ENCODE measurements around the gene CD200R1L. TPM values are rescaled to one million over a fixed set of nuclear protein-coding genes. Genes with fewer than 3 reads are reported as not detected.
"Not testable (repeated sequence)": the region's sequence is repeated elsewhere in the genome, so short reads cannot be mapped to it uniquely, and the experiment has no call there.

Gene CD200R1L
- total RNA-seq, 4 donors from 2014 or later = not detected

- no peak for DNase-seq (ENCODE audit: low spot score in 2 of 2)
- H3K4me1 ChIP-seq = no peaks in the 10 kb centered on the region
- H3K27ac ChIP-seq = no peak overlapping the region
- H3K27me3 ChIP-seq = no peaks in the 10 kb centered on the region
- no peaks in the 10 kb centered on the region for H3K9me3 ChIP-seq
- TF ChIP-seq, protein P1, sequence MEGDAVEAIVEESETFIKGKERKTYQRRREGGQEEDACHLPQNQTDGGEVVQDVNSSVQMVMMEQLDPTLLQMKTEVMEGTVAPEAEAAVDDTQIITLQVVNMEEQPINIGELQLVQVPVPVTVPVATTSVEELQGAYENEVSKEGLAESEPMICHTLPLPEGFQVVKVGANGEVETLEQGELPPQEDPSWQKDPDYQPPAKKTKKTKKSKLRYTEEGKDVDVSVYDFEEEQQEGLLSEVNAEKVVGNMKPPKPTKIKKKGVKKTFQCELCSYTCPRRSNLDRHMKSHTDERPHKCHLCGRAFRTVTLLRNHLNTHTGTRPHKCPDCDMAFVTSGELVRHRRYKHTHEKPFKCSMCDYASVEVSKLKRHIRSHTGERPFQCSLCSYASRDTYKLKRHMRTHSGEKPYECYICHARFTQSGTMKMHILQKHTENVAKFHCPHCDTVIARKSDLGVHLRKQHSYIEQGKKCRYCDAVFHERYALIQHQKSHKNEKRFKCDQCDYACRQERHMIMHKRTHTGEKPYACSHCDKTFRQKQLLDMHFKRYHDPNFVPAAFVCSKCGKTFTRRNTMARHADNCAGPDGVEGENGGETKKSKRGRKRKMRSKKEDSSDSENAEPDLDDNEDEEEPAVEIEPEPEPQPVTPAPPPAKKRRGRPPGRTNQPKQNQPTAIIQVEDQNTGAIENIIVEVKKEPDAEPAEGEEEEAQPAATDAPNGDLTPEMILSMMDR (IDR thresholded peaks at IDR 0.05) = no peak
- TF ChIP-seq EP300 (IDR thresholded peaks at IDR 0.05) (no peak), POLR2AphosphoS5 (IDR thresholded peaks at IDR 0.05) (no peak), POLR2A (IDR thresholded peaks at IDR 0.05) (no peak)
- WGBS = 61% methylated on average over 2 of the region's 2 CpGs
- H3K4me3 ChIP-seq = no peak overlapping the region
- H3K36me3 ChIP-seq = no peaks in the 10 kb centered on the region
These were observed 19.1 kb upstream of the CD200R1L start for GRCh38 chr3:112865757-112866156.

DNA sequence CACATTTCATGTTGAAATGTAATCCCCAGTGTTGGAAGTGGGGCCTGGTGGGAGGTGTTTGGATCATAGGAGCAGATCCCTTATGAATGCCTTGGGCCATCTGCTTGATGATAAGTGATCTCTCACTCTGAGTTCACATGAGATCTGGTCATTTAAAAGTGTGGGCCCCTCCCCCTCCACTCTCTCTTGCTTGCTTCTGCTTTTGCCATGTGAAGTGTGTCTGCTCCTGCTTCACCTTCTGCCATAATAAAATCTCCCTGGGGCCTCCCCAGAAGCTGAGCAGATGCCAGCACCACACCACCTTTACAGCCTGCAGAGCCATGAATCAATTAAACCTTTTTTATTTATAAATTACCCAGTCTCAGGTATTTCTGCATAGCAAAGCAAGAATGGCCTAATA is 14.2 kb upstream of the CD200R1L start:
- Histone ChIP-seq H3K4me1 (no peaks in the 10 kb centered on the region), H3K9me3 (no peaks in the 10 kb centered on the region), H3K27ac (no peak overlapping the region), H3K36me3 (no peaks in the 10 kb centered on the region), H3K4me3 (no peak overlapping the region), H3K27me3 (no peaks in the 10 kb centered on the region)
- DNase-seq (ENCODE audit: low spot score in 2 of 2) = no peak
- TF ChIP-seq POLR2A (IDR thresholded peaks at IDR 0.05) = no peak

DNA sequence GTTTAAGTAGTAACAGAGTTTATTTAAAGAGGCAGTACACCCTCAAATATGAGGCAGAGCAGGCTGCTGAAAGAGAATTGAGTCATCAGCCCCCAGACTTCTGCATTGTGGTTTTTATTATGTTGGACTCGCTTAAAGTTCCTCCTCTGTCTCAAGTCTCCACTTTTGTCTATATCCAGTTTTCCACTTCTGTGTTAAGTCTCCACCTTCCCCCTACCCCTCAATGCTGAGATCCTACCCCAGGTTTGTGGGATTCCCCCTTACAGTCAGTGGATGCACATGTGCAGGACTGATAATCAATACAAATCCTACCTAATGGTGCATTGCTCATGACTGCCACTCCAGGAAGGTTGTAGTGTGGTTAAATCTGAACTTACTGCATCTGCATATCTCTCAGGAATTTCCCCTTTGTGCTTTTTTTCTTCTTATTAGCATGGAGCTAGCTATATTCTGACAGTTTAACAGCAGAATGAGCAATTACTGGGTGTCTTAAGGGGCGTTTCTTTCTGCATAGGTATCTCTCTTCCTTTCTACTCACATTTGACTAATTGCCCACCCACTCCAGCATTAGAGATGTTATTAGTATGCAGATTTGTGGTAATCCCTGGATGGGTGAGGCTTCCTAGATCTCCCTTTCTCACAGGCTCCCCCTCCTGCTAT is 11.9 kb upstream of the CD200R1L start:
- Histone ChIP-seq H3K27ac (no peak overlapping the region), H3K4me3 (no peak overlapping the region), H3K4me1 (no peaks in the 10 kb centered on the region), H3K9me3 (no peaks in the 10 kb centered on the region), H3K36me3 (no peaks in the 10 kb centered on the region), H3K27me3 (no peaks in the 10 kb centered on the region)
- 72% methylated on average over 2 of the region's 2 CpGs for WGBS
- no peak for TF ChIP-seq POLR2AphosphoS5 (IDR thresholded peaks at IDR 0.05)
- no peak for TF ChIP-seq EP300 (IDR thresholded peaks at IDR 0.05)
- TF ChIP-seq POLR2A (IDR thresholded peaks at IDR 0.05) = no peak
- TF ChIP-seq, protein P1 (IDR thresholded peaks at IDR 0.05) = no peak
- DNase-seq (ENCODE audit: low spot score in 2 of 2) = no peak

DNA sequence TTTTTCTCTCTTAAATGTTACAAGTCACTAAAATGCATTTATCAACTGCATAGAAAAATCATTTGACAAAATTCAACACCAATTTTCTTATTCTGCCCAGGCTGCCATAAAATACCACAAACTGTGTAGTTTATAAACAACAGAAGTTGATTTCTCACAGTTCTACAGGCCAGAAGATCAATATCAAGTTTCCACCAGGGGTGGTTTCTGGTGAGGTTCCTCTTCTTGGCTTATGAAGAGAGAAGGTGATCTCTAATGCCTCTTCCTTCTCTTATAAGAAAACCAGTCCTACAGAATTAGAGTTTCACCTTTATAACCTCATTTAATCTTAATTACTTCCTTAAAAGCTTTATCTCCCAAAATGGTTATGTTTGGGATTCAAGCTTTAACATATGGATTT is 10.9 kb upstream of the CD200R1L start:
- Histone ChIP-seq H3K27ac (no peak overlapping the region), H3K4me1 (no peaks in the 10 kb centered on the region), H3K9me3 (no peaks in the 10 kb centered on the region), H3K27me3 (no peaks in the 10 kb centered on the region), H3K36me3 (no peaks in the 10 kb centered on the region), H3K4me3 (no peak overlapping the region)
- no peak for TF ChIP-seq EP300 (IDR thresholded peaks at IDR 0.05)
- TF ChIP-seq, protein P1 (IDR thresholded peaks at IDR 0.05) = no peak
- no peak for TF ChIP-seq POLR2AphosphoS5 (IDR thresholded peaks at IDR 0.05)
- TF ChIP-seq POLR2A (IDR thresholded peaks at IDR 0.05) = no peak
- no peak for DNase-seq (ENCODE audit: low spot score in 2 of 2)

DNA sequence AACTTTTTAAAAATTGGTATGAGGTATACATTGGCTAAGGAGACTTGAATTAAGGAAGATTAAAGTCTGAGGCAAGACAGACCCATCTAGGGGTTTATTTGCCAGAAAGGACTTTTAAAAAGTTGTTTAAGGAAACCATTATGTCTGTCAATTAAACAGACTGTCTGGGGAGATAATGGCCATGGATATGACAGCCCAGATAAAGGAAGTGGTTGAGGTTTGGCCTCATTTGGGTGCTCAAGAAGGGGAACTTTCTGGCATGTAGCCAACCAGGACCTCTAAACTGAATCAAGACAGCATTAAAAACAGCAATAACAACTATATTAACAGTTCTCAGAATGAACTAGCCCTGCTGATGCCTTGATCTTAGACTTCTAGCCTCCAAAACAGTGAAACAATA is 9.9 kb upstream of the CD200R1L start:
- TF ChIP-seq POLR2A (IDR thresholded peaks at IDR 0.05) = no peak
- TF ChIP-seq, protein P1 (IDR thresholded peaks at IDR 0.05) = no peak
- Histone ChIP-seq H3K9me3 (no peaks in the 10 kb centered on the region), H3K4me1 (no peaks in the 10 kb centered on the region), H3K27ac (no peak overlapping the region), H3K36me3 (no peaks in the 10 kb centered on the region), H3K4me3 (no peak overlapping the region), H3K27me3 (no peaks in the 10 kb centered on the region)
- no peak for DNase-seq (ENCODE audit: low spot score in 2 of 2)

- no peaks in the 10 kb centered on the region for H3K9me3 ChIP-seq
- H3K27me3 ChIP-seq = no peaks in the 10 kb centered on the region
- DNase-seq (ENCODE audit: low spot score in 2 of 2) = no peak
- TF ChIP-seq EP300 (IDR thresholded peaks at IDR 0.05) (no peak), POLR2AphosphoS5 (IDR thresholded peaks at IDR 0.05) (no peak), POLR2A (IDR thresholded peaks at IDR 0.05) (no peak)
- TF ChIP-seq, protein P1 (IDR thresholded peaks at IDR 0.05) = no peak
- no peak overlapping the region for H3K4me3 ChIP-seq
- H3K27ac ChIP-seq = no peak overlapping the region
- no peaks in the 10 kb centered on the region for H3K4me1 ChIP-seq
- no peaks in the 10 kb centered on the region for H3K36me3 ChIP-seq
These were observed 9.2 kb upstream of the CD200R1L start for GRCh38 chr3:112855883-112856282.

DNA sequence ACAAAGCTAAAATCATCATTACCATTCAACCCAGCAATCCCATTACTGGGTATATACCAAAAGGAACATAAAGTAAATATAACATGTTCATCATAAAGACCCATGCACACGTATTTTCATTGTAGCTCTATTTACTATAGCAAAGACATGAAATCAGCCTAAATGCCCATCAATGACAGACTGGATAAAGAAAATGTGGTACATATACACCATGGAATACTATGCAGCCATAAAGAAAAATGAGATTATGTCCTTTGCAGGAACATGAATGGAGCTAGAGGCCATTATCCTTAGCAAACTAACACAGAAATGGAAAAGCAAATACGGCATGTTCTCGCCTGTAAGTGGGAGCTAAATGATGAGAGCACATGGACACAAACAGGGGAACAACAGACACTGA is 8.4 kb upstream of the CD200R1L start:
- H3K27me3 ChIP-seq; H3K9me3 ChIP-seq; H3K4me1 ChIP-seq; DNase-seq (ENCODE audit: low spot score in 2 of 2); H3K27ac ChIP-seq; H3K36me3 ChIP-seq; H3K4me3 ChIP-seq: not testable (repeated sequence)
- WGBS = 81% methylated on average over 3 of the region's 3 CpGs
